Neural cell (in vitro differentiated cells): ENCODE results near the gene RASD2. TPM values are rescaled to one million over a fixed set of nuclear protein-coding genes. Genes with fewer than 3 reads are reported as not detected.

Experiments used
- H2AFZ ChIP-seq: fragments of 200-600, 300-800 bp; sonication (generic), shearing (Covaris generic); 2 replicates; pipeline ENCODE4 v1.6.0; 2014; ENCODE audit warnings: low read depth, mild to moderate bottlenecking, antibody characterized with exemption, low read length, moderate library complexity
- H3F3A ChIP-seq: fragments of 200-600 bp; shearing (Covaris generic); 2 replicates; pipeline ENCODE4 v1.6.1; 2016; ENCODE audit warnings: mild to moderate bottlenecking, moderate library complexity, mixed read lengths, antibody characterized with exemption, low read length; ENCODE audit not compliant: insufficient read depth, poor library complexity, severe bottlenecking
- H3K27ac ChIP-seq: fragments of 200-600, 300-800 bp; sonication (generic), shearing (Covaris generic); 2 replicates; pipeline ENCODE4 v1.5.1; 2014; ENCODE audit warnings: mild to moderate bottlenecking, low read length, moderate library complexity
- H3K27me3 ChIP-seq: fragments of 300-800, 200-600 bp; sonication (generic), shearing (Covaris generic); 2 replicates; pipeline ENCODE4 v1.6.0; 2014; ENCODE audit warnings: mild to moderate bottlenecking, low read depth, low read length, moderate library complexity; ENCODE audit not compliant: insufficient read depth
- H3K36me3 ChIP-seq: fragments of 300-800, 200-600 bp; sonication (generic), shearing (Covaris generic); 2 replicates; pipeline ENCODE4 v1.5.1; 2014; ENCODE audit warnings: mild to moderate bottlenecking, antibody characterized with exemption, low read length, moderate library complexity; ENCODE audit not compliant: insufficient read depth
- H3K4me2 ChIP-seq: fragments of 300-800, 200-600 bp; sonication (generic), shearing (Covaris generic); 2 replicates; pipeline ENCODE4 v1.6.0; 2014; ENCODE audit warnings: mild to moderate bottlenecking, low read length
- H3K4me3 ChIP-seq: fragments of 300-800, 200-600 bp; sonication (generic), shearing (Covaris generic); 2 replicates; pipeline ENCODE4 v1.5.1; 2014; ENCODE audit warnings: mild to moderate bottlenecking, low read length, moderate library complexity
- H3K79me2 ChIP-seq: fragments of 200-600 bp; shearing (Covaris generic); replicated peaks from 2 replicates; pipeline ENCODE4 v1.6.0; 2014; ENCODE audit warnings: mild to moderate bottlenecking, low read length, moderate library complexity; ENCODE audit not compliant: insufficient read depth
- H3K9ac ChIP-seq: fragments of 300-800, 200-600 bp; sonication (generic), shearing (Covaris generic); 2 replicates; pipeline ENCODE4 v1.6.1; 2016; ENCODE audit warnings: mild to moderate bottlenecking, low read length, mixed read lengths
- H3K9me2 ChIP-seq: fragments of 200-600 bp; shearing (Covaris generic); 2 replicates; pipeline ENCODE4 v1.6.1; 2016; ENCODE audit warnings: mild to moderate bottlenecking, low read length, mixed read lengths; ENCODE audit not compliant: insufficient read depth
- H3K9me3 ChIP-seq: fragments of 200-600, 300-800 bp; sonication (generic), shearing (Covaris generic); 2 replicates; pipeline ENCODE4 v1.6.1; 2016; ENCODE audit warnings: mild to moderate bottlenecking, mixed run types, low read length, moderate library complexity, mixed read lengths
- H4K20me1 ChIP-seq: fragments of 200-600 bp; shearing (Covaris generic); 2 replicates; pipeline ENCODE4 v1.6.1; 2016; ENCODE audit warnings: mild to moderate bottlenecking, mixed run types; ENCODE audit not compliant: insufficient read depth
- EP300 ChIP-seq: fragments of 450-650 bp; conservative IDR thresholded peaks from 2 replicates; pipeline ENCODE4 v1.6.1; 2014; ENCODE audit warnings: antibody characterized with exemption, mild to moderate bottlenecking, moderate library complexity; ENCODE audit not compliant: poor library complexity, severe bottlenecking
- EZH2 ChIP-seq: fragments of 200-600, 300-800 bp; shearing (Covaris generic), sonication (generic); IDR thresholded peaks from 2 replicates; pipeline ENCODE4 v1.6.1; 2014; ENCODE audit warnings: antibody characterized with exemption, low read length, borderline replicate concordance, mild to moderate bottlenecking; ENCODE audit not compliant: insufficient read depth, poor library complexity, severe bottlenecking
- MXI1 ChIP-seq: fragments of 450-650 bp; conservative IDR thresholded peaks from 2 replicates; pipeline ENCODE4 v1.6.1; 2014; ENCODE audit warnings: antibody characterized with exemption, mild to moderate bottlenecking; ENCODE audit not compliant: poor library complexity, severe bottlenecking
- POLR2AphosphoS5 ChIP-seq: IDR thresholded peaks from 2 replicates; pipeline ENCODE4 v1.6.1; 2012
- RAD21 ChIP-seq: fragments of 450-650 bp; conservative IDR thresholded peaks from 2 replicates; pipeline ENCODE4 v1.6.1; 2014; ENCODE audit warnings: antibody characterized with exemption, mild to moderate bottlenecking, moderate library complexity
- SMC3 ChIP-seq: fragments of 450-650 bp; conservative IDR thresholded peaks from 2 replicates; pipeline ENCODE4 v1.6.1; 2014; ENCODE audit warnings: antibody characterized with exemption, mild to moderate bottlenecking, moderate library complexity; ENCODE audit not compliant: poor library complexity
- TAF1 ChIP-seq: IDR thresholded peaks from 2 replicates; pipeline ENCODE4 v1.6.1; 2012; ENCODE audit warnings: low read depth
- polyA plus RNA-seq: library from polyadenylated mRNA; depleted of rRNA; stranded (reverse); fragments of >200 nt; gene quantifications from 2 replicates; pipeline ENCODE4 v1.2.3, GENCODE V29; 2014
- TF ChIP-seq, protein P1 (sequence below): fragments of 450-650 bp; IDR thresholded peaks from 2 replicates; pipeline ENCODE4 v1.5.1; 2014; ENCODE audit warnings: antibody characterized with exemption, mild to moderate bottlenecking, moderate library complexity; ENCODE audit not compliant: poor library complexity, severe bottlenecking
- TF ChIP-seq, protein P2 (sequence below): IDR thresholded peaks from 2 replicates; pipeline ENCODE4 v1.6.1; 2012; ENCODE audit warnings: borderline replicate concordance

The RASD2 gene
- polyA plus RNA-seq, 1 donor from 2014 or later: 0.14 TPM

DNA sequence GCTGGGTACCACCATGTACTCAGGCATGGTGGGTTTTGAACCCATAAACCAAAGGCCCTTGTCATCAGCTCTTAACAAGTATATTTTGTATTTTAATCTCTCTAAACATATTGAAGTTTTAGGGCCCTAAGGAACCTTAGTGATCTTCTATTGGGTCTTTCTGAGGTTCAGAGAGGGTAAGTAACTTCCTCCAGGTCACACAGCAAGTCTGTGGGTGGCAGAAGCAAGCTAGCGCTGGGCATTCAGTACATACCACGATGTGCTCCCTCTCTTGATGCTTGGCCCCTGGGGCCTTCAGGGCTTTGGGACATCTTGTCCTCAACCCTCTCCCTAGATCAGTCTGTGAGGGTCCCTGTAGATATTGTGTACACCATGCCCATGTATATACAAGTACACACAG is 12.7 kb downstream of the RASD2 start:
- H3K4me2 ChIP-seq: no peak overlapping the region
- H3K4me3 ChIP-seq: no peak overlapping the region
- no peaks in the 10 kb centered on the region for H3K9me3 ChIP-seq
- H3K27ac ChIP-seq: no peak overlapping the region
- H3K79me2 ChIP-seq: no peaks in the 10 kb centered on the region
- H3K9me2 ChIP-seq: no peaks in the 10 kb centered on the region
- no peak overlapping the region for H2AFZ ChIP-seq
- H3K9ac ChIP-seq: no peak overlapping the region
- H3F3A ChIP-seq: no peaks in the 10 kb centered on the region
- no peak for TF ChIP-seq TAF1
- no peaks in the 10 kb centered on the region for H3K36me3 ChIP-seq
- no peaks in the 10 kb centered on the region for H3K27me3 ChIP-seq
- H4K20me1 ChIP-seq: no peaks in the 10 kb centered on the region

DNA sequence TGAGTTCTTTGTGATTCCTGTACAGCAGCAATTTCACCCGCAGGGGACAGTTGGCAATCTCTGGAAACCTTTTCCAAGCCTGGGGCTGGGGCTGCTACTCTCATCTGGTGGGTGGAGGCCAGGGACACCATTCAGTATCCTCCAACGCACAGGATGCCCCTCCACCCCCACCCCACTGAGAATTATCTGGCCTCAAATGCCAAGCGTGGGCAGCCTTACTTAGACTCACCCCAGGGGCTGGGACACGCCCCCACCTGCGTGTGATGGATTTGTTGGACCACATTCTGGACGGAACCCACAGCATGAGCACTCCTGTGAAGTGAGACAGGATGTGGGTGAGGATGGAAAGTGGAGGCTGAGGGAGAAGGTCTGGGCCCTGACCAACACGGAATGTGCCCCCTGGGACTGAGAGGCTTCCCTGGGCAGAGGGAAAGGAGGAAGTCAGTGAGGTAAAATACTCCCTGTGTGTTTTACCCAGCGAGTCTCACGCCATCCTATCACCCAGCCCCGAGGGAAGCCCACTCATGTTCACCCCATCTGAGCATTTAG is 13.7 kb downstream of the RASD2 start:
- H3K27me3 ChIP-seq: no peaks in the 10 kb centered on the region
- no peaks in the 10 kb centered on the region for H3K79me2 ChIP-seq
- H3F3A ChIP-seq: no peaks in the 10 kb centered on the region
- no peaks in the 10 kb centered on the region for H4K20me1 ChIP-seq
- no peak overlapping the region for H3K4me3 ChIP-seq
- no peak overlapping the region for H3K9ac ChIP-seq
- TF ChIP-seq POLR2AphosphoS5 (no peak), EP300 (no peak), TAF1 (no peak), MXI1 (no peak), RAD21 (no peak), EZH2 (no peak), SMC3 (no peak)
- TF ChIP-seq, protein P1, sequence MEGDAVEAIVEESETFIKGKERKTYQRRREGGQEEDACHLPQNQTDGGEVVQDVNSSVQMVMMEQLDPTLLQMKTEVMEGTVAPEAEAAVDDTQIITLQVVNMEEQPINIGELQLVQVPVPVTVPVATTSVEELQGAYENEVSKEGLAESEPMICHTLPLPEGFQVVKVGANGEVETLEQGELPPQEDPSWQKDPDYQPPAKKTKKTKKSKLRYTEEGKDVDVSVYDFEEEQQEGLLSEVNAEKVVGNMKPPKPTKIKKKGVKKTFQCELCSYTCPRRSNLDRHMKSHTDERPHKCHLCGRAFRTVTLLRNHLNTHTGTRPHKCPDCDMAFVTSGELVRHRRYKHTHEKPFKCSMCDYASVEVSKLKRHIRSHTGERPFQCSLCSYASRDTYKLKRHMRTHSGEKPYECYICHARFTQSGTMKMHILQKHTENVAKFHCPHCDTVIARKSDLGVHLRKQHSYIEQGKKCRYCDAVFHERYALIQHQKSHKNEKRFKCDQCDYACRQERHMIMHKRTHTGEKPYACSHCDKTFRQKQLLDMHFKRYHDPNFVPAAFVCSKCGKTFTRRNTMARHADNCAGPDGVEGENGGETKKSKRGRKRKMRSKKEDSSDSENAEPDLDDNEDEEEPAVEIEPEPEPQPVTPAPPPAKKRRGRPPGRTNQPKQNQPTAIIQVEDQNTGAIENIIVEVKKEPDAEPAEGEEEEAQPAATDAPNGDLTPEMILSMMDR: no peak
- TF ChIP-seq, protein P2, sequence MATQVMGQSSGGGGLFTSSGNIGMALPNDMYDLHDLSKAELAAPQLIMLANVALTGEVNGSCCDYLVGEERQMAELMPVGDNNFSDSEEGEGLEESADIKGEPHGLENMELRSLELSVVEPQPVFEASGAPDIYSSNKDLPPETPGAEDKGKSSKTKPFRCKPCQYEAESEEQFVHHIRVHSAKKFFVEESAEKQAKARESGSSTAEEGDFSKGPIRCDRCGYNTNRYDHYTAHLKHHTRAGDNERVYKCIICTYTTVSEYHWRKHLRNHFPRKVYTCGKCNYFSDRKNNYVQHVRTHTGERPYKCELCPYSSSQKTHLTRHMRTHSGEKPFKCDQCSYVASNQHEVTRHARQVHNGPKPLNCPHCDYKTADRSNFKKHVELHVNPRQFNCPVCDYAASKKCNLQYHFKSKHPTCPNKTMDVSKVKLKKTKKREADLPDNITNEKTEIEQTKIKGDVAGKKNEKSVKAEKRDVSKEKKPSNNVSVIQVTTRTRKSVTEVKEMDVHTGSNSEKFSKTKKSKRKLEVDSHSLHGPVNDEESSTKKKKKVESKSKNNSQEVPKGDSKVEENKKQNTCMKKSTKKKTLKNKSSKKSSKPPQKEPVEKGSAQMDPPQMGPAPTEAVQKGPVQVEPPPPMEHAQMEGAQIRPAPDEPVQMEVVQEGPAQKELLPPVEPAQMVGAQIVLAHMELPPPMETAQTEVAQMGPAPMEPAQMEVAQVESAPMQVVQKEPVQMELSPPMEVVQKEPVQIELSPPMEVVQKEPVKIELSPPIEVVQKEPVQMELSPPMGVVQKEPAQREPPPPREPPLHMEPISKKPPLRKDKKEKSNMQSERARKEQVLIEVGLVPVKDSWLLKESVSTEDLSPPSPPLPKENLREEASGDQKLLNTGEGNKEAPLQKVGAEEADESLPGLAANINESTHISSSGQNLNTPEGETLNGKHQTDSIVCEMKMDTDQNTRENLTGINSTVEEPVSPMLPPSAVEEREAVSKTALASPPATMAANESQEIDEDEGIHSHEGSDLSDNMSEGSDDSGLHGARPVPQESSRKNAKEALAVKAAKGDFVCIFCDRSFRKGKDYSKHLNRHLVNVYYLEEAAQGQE: no peak
- no peak overlapping the region for H3K4me2 ChIP-seq
- H3K27ac ChIP-seq: no peak overlapping the region
- no peak overlapping the region for H2AFZ ChIP-seq
- H3K9me3 ChIP-seq: no peaks in the 10 kb centered on the region
- no peaks in the 10 kb centered on the region for H3K36me3 ChIP-seq
- H3K9me2 ChIP-seq: no peaks in the 10 kb centered on the region

DNA sequence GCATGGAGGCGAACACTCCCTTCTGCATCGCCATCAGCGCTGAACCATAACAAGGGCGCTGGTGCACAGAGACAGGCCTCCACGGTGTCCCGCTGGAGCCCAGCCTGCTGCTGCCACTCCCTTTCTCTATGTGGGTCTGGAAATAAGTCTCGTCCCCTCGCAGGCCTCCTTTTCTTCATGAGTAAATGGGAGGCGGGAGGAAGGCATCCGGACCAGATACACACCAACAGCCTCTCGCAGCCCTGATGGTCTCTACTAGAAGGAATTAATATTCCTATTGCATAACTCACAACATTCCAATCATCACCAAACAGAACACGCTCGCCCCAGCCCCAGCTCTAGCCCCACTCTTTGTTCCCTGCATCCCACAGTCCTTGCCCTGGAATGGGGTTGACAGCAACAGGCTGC is 14.9 kb downstream of the RASD2 start:
- Histone ChIP-seq H3K27ac (no peak overlapping the region), H3K27me3 (no peaks in the 10 kb centered on the region), H2AFZ (no peak overlapping the region), H3K79me2 (no peaks in the 10 kb centered on the region), H3K9me3 (no peaks in the 10 kb centered on the region), H3K9me2 (no peaks in the 10 kb centered on the region), H3K9ac (no peak overlapping the region), H4K20me1 (no peaks in the 10 kb centered on the region), H3K36me3 (no peaks in the 10 kb centered on the region), H3K4me2 (no peak overlapping the region), H3K4me3 (no peak overlapping the region), H3F3A (no peaks in the 10 kb centered on the region)
- TF ChIP-seq, protein P2: no peak
- TF ChIP-seq, protein P1: no peak
- TF ChIP-seq RAD21 (no peak), SMC3 (no peak), MXI1 (no peak), POLR2AphosphoS5 (no peak), EZH2 (no peak), EP300 (no peak), TAF1 (no peak)
